ENCODE data around the gene TMOD2.

The TMOD2 gene

DNA sequence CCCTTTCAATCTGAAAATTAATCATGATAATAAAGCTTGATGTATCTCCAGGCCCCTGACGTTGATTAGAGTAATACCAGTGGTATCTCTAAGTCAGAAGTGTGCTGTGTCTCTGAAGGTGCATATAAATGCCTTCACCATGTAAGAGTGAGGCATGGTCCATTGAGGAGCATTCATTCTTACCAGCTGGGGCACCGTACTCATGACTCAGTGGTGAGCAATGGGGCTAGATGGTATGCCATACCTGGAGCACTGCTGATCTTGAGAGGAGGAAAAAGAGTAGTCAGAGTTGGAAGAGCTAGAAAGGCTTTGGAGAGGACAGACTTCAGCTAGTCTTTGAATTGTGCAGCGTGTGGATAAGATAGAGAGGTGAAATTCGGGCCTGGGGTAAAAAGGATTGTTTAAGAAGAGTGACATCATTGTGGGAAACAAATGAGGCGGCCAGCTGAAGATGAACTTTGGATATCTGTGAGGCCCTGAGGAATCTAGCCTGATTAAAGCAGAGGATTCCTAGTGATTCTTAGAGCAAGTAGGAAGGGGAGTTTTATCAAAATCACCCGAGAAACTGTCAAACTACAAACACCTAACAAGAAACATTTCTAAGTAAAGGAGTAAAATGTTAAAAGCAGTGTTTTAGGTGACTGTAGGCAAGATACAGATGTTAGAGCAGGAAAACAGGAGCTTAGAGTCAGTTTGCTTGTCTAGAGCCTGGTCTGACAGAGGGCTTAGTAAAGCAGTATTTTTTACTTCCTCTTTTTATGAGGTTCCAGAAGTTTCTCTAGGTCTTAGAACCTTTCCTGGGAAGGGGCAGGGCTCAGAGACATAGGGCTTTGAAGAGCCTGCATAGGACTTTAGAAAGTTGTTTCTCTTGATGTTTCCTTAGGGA, 91.7 kb downstream of the TMOD2 start:
- peak overlapping the region; percentile 44 for H3K27ac ChIP-seq (ENCODE audit: low read depth, low read length)
- no peaks in the 10 kb centered on the region for H3K27me3 ChIP-seq (ENCODE audit: control insufficient read depth, insufficient read depth, low read length)
- no peaks in the 10 kb centered on the region for H3K9me3 ChIP-seq (ENCODE audit: control insufficient read depth, insufficient read depth, low read length)
- no peak overlapping the region for H3K4me3 ChIP-seq (ENCODE audit: low read depth, low read length)
- H3K36me3 ChIP-seq (ENCODE audit: control insufficient read depth, insufficient read depth, low read length), result no peaks in the 10 kb centered on the region
- peaks cover 47% of the 10 kb centered on the region for H3K4me1 ChIP-seq (ENCODE audit: control insufficient read depth, insufficient read depth, low read length)
- H3K9ac ChIP-seq (ENCODE audit: low read depth, low read length), result no peak overlapping the region

DNA sequence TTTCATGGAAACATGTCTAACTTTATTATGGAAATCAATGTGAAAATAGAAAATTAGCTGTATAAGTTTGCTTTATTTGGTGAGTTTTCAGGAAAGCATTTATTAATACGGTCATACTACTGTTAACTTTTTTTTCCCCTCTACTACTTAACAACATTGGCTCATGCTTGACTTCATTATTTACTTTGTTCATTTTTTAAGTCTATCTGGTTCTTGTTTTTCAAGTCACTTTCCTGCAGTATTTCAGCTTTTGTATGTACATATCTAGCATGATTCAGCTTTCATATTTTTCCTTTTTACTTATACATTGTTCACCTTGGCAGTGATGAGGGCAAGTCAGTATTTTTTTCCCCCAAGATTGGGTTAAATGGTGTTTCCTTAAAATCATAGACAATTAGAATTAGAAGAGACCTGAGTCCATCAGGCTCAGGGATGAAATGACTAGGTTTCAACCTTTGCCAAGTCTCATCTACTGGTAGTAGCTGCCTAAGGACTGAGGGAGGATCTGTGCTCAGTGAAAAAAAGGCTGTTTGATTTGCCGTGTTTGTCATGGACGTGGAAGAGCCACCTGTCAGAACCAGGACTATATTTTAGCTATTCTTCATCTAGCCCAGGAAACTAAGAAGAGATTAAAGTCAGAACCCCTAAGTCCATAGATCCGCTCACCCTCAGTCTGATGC, 93.5 kb downstream of the TMOD2 start:
- H3K27ac ChIP-seq (ENCODE audit: low read depth, low read length), result no peak overlapping the region
- H3K4me1 ChIP-seq (ENCODE audit: control insufficient read depth, insufficient read depth, low read length), result peaks cover 44% of the 10 kb centered on the region
- H3K9me3 ChIP-seq (ENCODE audit: control insufficient read depth, insufficient read depth, low read length), result no peaks in the 10 kb centered on the region
- H3K36me3 ChIP-seq (ENCODE audit: control insufficient read depth, insufficient read depth, low read length), result no peaks in the 10 kb centered on the region
- no peak overlapping the region for H3K9ac ChIP-seq (ENCODE audit: low read depth, low read length)
- H3K27me3 ChIP-seq (ENCODE audit: control insufficient read depth, insufficient read depth, low read length), result no peaks in the 10 kb centered on the region
- H3K4me3 ChIP-seq (ENCODE audit: low read depth, low read length), result no peak overlapping the region

DNA sequence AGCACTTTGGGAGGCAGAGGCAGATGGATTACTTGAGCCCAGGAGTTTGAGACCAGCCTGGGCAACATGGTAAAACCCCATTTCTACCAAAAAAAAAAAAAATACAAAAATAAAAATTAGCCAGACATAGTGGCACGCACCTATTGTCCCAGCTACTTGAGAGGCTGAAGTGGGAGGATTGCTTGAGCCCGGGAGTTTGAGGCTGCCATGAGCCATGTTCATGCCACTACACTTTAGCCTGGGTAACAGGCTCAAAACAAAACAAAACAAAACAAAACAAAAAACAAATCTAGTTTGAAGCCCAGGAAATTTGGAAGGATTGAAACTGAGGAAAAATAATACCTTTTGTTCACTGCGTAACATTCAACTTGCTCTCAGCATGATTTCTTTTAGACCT, 94.7 kb downstream of the TMOD2 start:
- Histone ChIP-seq H3K4me3 (ENCODE audit: low read depth, low read length) (no peak overlapping the region), H3K36me3 (ENCODE audit: control insufficient read depth, insufficient read depth, low read length) (no peaks in the 10 kb centered on the region), H3K27ac (ENCODE audit: low read depth, low read length) (no peak overlapping the region), H3K27me3 (ENCODE audit: control insufficient read depth, insufficient read depth, low read length) (no peaks in the 10 kb centered on the region), H3K4me1 (ENCODE audit: control insufficient read depth, insufficient read depth, low read length) (peaks cover 35% of the 10 kb centered on the region), H3K9me3 (ENCODE audit: control insufficient read depth, insufficient read depth, low read length) (no peaks in the 10 kb centered on the region), H3K9ac (ENCODE audit: low read depth, low read length) (no peak overlapping the region)

DNA sequence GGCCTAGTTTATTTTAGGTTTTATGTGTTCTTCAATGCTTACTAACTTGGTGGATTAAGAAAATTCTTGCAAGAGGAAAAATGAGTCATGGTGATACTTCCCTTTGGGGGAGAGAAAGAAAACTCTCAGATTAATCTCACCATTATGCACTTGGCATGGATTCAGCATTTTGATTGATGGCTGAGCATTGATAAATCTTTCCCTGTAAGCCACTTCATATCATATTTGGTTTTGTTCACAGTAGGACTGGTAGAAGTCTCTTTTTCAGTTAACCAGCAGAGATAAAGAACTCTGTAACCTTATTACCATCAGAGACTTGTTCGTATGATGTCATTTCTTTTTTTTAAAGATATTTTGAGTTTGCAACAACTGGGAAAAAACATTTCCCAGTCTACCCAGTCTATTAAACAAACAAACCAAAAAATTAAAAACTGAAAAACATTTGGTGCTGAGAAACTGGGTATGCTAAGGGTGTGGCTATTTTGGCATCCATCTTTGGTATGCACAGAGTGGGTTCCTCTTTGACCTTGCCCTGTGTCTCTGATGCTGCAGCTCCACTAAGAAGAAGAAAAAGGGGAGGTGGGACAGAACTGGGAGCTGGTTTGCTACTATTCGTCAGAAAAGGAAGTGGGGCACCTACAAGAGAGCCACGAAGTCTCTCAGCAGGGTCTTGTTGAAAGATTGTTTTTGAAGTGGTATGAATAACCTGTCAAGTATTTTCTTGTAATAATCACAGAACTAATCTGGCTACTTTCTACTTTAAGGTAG, 95.2 kb downstream of the TMOD2 start:
- Histone ChIP-seq H3K27ac (ENCODE audit: low read depth, low read length) (no peak overlapping the region), H3K4me3 (ENCODE audit: low read depth, low read length) (no peak overlapping the region), H3K9ac (ENCODE audit: low read depth, low read length) (no peak overlapping the region), H3K9me3 (ENCODE audit: control insufficient read depth, insufficient read depth, low read length) (no peaks in the 10 kb centered on the region), H3K36me3 (ENCODE audit: control insufficient read depth, insufficient read depth, low read length) (no peaks in the 10 kb centered on the region), H3K27me3 (ENCODE audit: control insufficient read depth, insufficient read depth, low read length) (no peaks in the 10 kb centered on the region), H3K4me1 (ENCODE audit: control insufficient read depth, insufficient read depth, low read length) (peaks cover 33% of the 10 kb centered on the region)

DNA sequence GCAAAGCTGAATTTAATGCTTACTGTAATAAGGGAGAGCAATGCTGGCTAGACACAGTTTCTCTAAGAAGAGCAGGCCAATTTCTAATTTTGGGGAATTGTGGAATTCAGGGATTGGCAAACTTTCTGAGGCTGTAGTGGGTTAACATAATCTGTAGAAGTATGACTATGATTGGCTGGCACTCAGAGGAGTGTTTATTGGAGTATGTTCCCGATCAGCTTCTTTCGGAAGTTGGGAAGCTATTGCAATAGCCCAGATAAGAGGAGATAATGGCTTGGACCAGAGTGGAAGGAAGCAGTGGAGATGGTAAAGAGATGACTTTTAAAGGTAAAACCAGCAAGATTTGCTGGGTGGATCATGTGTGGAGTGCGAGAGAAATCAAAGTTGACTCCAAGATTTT, 97.4 kb downstream of the TMOD2 start:
- peaks cover 16% of the 10 kb centered on the region for H3K4me1 ChIP-seq (ENCODE audit: control insufficient read depth, insufficient read depth, low read length)
- no peak overlapping the region for H3K4me3 ChIP-seq (ENCODE audit: low read depth, low read length)
- H3K36me3 ChIP-seq (ENCODE audit: control insufficient read depth, insufficient read depth, low read length), result no peaks in the 10 kb centered on the region
- no peaks in the 10 kb centered on the region for H3K27me3 ChIP-seq (ENCODE audit: control insufficient read depth, insufficient read depth, low read length)
- no peak overlapping the region for H3K9ac ChIP-seq (ENCODE audit: low read depth, low read length)
- H3K27ac ChIP-seq (ENCODE audit: low read depth, low read length), result no peak overlapping the region
- H3K9me3 ChIP-seq (ENCODE audit: control insufficient read depth, insufficient read depth, low read length), result no peaks in the 10 kb centered on the region

DNA sequence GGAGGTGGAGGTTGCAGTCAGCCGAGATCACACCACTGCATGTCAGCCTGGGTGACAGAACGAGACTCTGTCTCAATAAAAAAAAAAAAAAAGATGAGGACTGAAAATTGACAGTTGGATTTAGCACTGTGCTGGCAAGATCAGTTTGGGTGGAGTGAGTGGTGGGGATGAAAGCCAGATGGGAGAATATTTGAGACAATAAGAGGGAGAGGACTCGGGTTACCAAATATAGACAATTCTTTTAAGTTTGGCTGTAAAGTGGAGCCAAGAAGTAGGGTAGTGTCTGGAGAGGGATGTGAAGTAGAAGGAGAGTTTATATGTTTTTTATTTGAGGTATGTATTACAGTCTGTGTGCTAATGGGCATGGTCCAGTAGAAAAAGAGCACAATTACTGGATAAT, 98.5 kb downstream of the TMOD2 start:
- H3K27ac ChIP-seq (ENCODE audit: low read depth, low read length), result no peak overlapping the region

DNA sequence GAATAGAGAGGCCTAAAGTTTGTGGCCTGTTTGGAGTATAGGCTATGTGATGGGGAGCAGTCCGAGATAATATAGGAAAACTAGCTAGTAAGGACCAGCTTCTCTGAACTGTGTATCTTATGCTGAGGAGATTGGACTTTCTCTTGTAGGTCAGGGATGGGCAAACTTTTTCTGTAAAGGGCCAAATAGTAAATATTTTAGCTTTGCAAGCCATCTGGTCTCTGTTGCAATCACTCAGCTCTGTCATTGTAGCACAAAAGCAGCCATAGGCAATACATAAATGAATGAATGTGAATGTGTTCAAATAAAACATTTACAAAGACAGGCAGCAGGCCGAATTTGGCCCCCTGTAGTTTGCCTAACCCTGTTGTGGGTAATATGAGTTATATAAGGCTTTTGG, 102.6 kb downstream of the TMOD2 start:
- no peak overlapping the region for H3K4me3 ChIP-seq (ENCODE audit: low read depth, low read length)
- no peaks in the 10 kb centered on the region for H3K36me3 ChIP-seq (ENCODE audit: control insufficient read depth, insufficient read depth, low read length)
- H3K27ac ChIP-seq (ENCODE audit: low read depth, low read length), result no peak overlapping the region
- H3K9me3 ChIP-seq (ENCODE audit: control insufficient read depth, insufficient read depth, low read length), result no peaks in the 10 kb centered on the region
- H3K9ac ChIP-seq (ENCODE audit: low read depth, low read length), result no peak overlapping the region
- H3K4me1 ChIP-seq (ENCODE audit: control insufficient read depth, insufficient read depth, low read length), result peaks cover 36% of the 10 kb centered on the region
- H3K27me3 ChIP-seq (ENCODE audit: control insufficient read depth, insufficient read depth, low read length), result no peaks in the 10 kb centered on the region

More for the DNA sequence above, 98.5 kb downstream of the TMOD2 start:
- Histone ChIP-seq H3K36me3 (ENCODE audit: control insufficient read depth, insufficient read depth, low read length) (no peaks in the 10 kb centered on the region), H3K4me1 (ENCODE audit: control insufficient read depth, insufficient read depth, low read length) (peaks cover 18% of the 10 kb centered on the region), H3K9ac (ENCODE audit: low read depth, low read length) (no peak overlapping the region), H3K27me3 (ENCODE audit: control insufficient read depth, insufficient read depth, low read length) (no peaks in the 10 kb centered on the region), H3K4me3 (ENCODE audit: low read depth, low read length) (no peak overlapping the region), H3K9me3 (ENCODE audit: control insufficient read depth, insufficient read depth, low read length) (no peaks in the 10 kb centered on the region)

DNA sequence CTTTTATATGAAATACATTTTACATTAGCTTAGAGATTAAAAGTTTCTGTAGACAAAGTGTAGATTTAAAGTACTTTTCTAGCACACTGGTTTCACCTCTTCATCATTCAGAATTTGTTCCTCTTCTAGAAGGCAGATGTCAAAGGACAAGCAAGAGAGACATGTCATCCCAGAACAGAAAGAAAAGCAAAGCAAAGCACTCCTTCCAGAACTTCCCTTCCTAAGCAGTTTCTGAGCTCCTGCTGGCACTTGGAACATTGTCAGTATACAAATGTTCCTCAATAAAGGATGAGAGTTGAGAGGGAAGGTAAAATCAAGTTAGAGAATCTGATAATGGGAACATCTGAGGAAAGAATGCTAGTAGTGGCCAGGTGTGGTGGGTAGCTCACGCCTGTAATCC, 104.2 kb downstream of the TMOD2 start:
- H3K27ac ChIP-seq (ENCODE audit: low read depth, low read length), result no peak overlapping the region
- H3K4me1 ChIP-seq (ENCODE audit: control insufficient read depth, insufficient read depth, low read length), result peaks cover 36% of the 10 kb centered on the region
- H3K27me3 ChIP-seq (ENCODE audit: control insufficient read depth, insufficient read depth, low read length), result no peaks in the 10 kb centered on the region
- H3K9me3 ChIP-seq (ENCODE audit: control insufficient read depth, insufficient read depth, low read length), result no peaks in the 10 kb centered on the region
- H3K9ac ChIP-seq (ENCODE audit: low read depth, low read length), result no peak overlapping the region
- H3K4me3 ChIP-seq (ENCODE audit: low read depth, low read length), result no peak overlapping the region
- H3K36me3 ChIP-seq (ENCODE audit: control insufficient read depth, insufficient read depth, low read length), result no peaks in the 10 kb centered on the region

DNA sequence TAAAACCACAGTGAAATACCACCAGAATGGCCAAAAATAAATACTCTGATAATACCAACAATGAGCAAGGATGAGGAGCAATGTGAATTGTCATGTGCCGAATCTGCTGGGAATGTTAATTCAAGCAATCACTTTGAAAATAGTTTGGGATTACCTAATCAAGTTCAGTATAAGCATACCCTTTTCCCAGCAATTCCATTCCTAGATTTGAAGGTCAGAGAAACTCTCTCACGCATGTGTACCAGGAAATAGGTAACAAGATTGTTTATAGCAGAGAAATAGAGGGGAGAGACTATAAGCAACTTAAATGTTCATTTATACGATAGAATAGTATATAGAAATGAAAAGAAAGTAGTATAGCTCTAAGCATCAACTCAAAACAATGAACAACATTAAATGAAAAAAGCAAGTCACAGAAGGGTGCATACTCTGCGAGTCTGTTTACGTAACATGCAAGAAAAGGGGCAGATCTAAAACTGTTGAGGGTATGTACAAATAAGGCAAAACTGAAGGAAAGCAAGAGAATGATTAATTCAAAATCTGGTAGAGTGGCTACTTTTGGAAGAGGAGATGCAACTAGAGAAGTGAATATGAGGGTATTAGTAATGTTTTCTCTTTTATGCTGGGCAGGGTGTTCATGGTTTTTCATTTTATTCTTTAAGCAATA, 105.5 kb downstream of the TMOD2 start:
- no peaks in the 10 kb centered on the region for H3K27me3 ChIP-seq (ENCODE audit: control insufficient read depth, insufficient read depth, low read length)
- no peaks in the 10 kb centered on the region for H3K9me3 ChIP-seq (ENCODE audit: control insufficient read depth, insufficient read depth, low read length)
- no peaks in the 10 kb centered on the region for H3K36me3 ChIP-seq (ENCODE audit: control insufficient read depth, insufficient read depth, low read length)
- H3K9ac ChIP-seq (ENCODE audit: low read depth, low read length), result no peak overlapping the region
- H3K27ac ChIP-seq (ENCODE audit: low read depth, low read length), result no peak overlapping the region
- peaks cover 36% of the 10 kb centered on the region for H3K4me1 ChIP-seq (ENCODE audit: control insufficient read depth, insufficient read depth, low read length)
- peak overlapping the region; percentile 8; the same call in 1 of the 2 replicates for H3K4me3 ChIP-seq (ENCODE audit: low read depth, low read length)

DNA sequence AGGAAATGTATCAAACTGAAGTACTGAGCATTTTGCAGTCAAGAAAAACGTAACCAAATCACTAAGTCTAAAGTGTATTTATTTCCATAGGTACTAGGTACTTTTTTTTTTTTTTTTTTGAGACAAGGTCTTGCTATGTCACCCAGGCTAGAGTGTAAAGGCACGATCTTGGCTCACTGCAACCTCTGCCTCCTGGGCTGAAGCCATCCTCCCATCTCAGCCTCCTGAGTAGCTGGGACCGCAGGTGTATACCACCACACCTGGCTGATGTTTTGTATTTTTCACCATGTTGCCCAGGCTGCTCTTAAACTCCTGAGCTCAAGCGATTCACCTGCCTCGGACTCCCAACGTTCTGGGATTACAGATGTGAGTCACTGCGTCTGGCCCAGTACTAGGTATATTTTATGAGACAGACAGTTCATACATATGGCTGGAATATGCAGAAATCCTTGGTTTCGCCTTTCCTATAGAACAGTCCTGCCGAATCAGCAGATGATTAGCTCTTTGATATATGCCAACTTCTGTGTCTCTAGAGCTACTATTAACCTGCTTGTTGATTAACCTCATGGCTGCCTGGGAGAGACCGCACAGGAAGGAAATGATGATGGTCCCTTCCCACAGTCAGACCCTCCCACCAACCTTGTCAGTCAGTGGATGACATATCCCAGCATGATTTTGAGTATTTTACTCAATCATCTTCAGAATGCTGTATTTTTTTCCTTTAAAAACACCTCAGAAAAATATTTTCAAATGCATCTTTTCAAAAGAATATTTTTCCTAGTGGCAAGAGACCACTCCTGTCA, 110.4 kb downstream of the TMOD2 start:
- H3K9me3 ChIP-seq (ENCODE audit: control insufficient read depth, insufficient read depth, low read length), result no peaks in the 10 kb centered on the region
- H3K27ac ChIP-seq (ENCODE audit: low read depth, low read length), result no peak overlapping the region
- H3K9ac ChIP-seq (ENCODE audit: low read depth, low read length), result no peak overlapping the region
- H3K4me1 ChIP-seq (ENCODE audit: control insufficient read depth, insufficient read depth, low read length), result peaks cover 27% of the 10 kb centered on the region
- no peaks in the 10 kb centered on the region for H3K27me3 ChIP-seq (ENCODE audit: control insufficient read depth, insufficient read depth, low read length)
- no peak overlapping the region for H3K4me3 ChIP-seq (ENCODE audit: low read depth, low read length)
- peaks cover 10% of the 10 kb centered on the region for H3K36me3 ChIP-seq (ENCODE audit: control insufficient read depth, insufficient read depth, low read length)
